GM12864 (cell line): Measurements from ENCODE around the gene LEPR.
"Not testable (repeated sequence)": the region's sequence is repeated elsewhere in the genome, so short reads cannot be mapped to it uniquely, and the experiment has no call there.

Experiments used
- DNase-seq: peaks from one replicate; pipeline ENCODE4 v3.0.0-alpha.2; 2011; ENCODE audit warnings: low read depth
- H3K4me3 ChIP-seq: 2 replicates; pipeline ENCODE4 v1.5.1; 2011; ENCODE audit warnings: mild to moderate bottlenecking, low read depth, low read length, control low read depth
- TF ChIP-seq, protein P1 (sequence below): IDR thresholded peaks from 2 replicates; pipeline ENCODE4 v1.5.1; 2011; ENCODE audit warnings: low read depth, mild to moderate bottlenecking, moderate library complexity, low read length, control low read depth, inconsistent platforms; ENCODE audit errors: missing control alignments

LEPR gene, protein sequence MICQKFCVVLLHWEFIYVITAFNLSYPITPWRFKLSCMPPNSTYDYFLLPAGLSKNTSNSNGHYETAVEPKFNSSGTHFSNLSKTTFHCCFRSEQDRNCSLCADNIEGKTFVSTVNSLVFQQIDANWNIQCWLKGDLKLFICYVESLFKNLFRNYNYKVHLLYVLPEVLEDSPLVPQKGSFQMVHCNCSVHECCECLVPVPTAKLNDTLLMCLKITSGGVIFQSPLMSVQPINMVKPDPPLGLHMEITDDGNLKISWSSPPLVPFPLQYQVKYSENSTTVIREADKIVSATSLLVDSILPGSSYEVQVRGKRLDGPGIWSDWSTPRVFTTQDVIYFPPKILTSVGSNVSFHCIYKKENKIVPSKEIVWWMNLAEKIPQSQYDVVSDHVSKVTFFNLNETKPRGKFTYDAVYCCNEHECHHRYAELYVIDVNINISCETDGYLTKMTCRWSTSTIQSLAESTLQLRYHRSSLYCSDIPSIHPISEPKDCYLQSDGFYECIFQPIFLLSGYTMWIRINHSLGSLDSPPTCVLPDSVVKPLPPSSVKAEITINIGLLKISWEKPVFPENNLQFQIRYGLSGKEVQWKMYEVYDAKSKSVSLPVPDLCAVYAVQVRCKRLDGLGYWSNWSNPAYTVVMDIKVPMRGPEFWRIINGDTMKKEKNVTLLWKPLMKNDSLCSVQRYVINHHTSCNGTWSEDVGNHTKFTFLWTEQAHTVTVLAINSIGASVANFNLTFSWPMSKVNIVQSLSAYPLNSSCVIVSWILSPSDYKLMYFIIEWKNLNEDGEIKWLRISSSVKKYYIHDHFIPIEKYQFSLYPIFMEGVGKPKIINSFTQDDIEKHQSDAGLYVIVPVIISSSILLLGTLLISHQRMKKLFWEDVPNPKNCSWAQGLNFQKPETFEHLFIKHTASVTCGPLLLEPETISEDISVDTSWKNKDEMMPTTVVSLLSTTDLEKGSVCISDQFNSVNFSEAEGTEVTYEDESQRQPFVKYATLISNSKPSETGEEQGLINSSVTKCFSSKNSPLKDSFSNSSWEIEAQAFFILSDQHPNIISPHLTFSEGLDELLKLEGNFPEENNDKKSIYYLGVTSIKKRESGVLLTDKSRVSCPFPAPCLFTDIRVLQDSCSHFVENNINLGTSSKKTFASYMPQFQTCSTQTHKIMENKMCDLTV

DNA sequence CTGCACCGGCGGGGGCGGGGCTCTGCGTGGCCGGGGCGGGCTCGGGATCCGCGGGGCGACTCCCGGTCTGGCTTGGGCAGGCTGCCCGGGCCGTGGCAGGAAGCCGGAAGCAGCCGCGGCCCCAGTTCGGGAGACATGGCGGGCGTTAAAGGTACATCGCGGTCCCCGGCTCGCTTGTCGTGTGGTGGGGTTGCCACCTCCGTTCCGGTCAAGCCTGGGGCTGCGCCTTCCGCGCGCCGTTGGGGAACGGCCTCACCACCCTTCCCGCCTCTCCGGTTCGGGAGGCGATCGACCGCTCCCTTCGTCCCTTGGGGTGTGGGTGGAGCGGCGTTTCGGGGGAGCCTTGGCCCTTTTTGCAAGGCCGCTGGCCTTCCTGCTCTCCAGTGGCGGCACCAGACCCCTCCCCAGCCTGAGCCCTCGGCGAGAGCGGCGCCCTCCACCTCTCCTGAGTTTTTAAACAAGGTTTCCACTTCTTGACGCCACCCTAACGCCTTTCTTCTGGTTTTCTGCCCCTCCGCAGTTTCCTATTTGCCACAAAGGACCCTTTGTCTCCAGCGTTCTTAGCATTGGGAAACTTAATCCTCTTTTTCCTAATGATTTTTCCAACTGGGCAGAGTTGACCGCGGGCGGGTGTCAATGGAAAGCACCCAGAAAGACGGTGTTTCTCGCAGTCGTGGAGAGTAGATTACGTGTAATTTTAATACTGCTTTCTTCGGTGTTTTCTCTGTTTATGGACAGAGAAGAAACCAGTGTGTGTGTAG is at the start of gene LEPR, which contains the start of gene LEPROT:
Gene LEPR (plus strand): TSS at position 79 of the 761 bp plus-strand sequence. CDS start 144,898 bp downstream, outside the sequence.
Gene LEPROT (plus strand): TSS at position 79 of the 761 bp plus-strand sequence. CDS start 57 bp downstream, at position 136.
- TF ChIP-seq, protein P1, sequence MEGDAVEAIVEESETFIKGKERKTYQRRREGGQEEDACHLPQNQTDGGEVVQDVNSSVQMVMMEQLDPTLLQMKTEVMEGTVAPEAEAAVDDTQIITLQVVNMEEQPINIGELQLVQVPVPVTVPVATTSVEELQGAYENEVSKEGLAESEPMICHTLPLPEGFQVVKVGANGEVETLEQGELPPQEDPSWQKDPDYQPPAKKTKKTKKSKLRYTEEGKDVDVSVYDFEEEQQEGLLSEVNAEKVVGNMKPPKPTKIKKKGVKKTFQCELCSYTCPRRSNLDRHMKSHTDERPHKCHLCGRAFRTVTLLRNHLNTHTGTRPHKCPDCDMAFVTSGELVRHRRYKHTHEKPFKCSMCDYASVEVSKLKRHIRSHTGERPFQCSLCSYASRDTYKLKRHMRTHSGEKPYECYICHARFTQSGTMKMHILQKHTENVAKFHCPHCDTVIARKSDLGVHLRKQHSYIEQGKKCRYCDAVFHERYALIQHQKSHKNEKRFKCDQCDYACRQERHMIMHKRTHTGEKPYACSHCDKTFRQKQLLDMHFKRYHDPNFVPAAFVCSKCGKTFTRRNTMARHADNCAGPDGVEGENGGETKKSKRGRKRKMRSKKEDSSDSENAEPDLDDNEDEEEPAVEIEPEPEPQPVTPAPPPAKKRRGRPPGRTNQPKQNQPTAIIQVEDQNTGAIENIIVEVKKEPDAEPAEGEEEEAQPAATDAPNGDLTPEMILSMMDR = no peak
- H3K4me3 ChIP-seq = peak within 1 kb of the TSS; percentile 99
- no peak for DNase-seq

DNA sequence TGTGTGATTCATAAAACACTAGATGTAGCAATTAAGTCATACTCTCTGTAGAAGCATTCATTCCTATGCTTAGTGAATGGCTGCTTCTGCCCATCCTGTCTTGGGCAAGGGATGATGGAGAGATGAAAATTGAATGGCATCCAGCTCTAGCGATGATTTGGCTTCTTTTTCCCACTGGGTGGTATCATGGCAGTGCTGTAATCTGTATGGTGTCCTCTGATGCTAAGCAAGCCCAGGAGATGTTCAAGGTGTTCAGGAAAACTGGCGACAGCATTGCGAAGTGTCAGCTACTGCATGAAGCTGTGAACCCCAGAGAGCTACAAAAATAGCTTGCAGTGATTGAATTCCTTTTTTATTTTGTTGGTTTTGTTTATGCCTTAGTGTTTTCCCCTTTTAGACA is 48.9 kb upstream of the LEPR start:
- no peak for DNase-seq
- TF ChIP-seq, protein P1 = no peak
- no peak overlapping the region for H3K4me3 ChIP-seq

DNA sequence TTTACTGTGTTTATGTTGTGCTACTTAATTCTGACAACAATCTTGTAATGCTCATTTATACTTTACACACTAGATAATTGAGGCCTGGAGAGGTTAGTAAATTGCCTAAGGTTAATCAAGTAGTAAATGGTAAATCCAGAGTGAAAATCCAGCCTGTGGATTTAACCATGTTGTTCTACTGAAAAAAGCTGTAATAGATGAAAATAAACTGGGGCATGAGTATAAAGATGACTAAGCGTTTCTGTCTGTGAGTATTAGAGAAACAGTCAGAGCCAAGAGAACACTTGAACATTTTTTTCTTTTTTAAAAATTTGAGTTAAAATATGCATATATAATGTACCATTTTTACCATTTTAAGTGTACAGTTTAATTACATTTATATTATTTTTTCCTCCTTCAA is 47.9 kb upstream of the LEPR start:
- no peak overlapping the region for H3K4me3 ChIP-seq
- DNase-seq = no peak
- TF ChIP-seq, protein P1 = no peak

DNA sequence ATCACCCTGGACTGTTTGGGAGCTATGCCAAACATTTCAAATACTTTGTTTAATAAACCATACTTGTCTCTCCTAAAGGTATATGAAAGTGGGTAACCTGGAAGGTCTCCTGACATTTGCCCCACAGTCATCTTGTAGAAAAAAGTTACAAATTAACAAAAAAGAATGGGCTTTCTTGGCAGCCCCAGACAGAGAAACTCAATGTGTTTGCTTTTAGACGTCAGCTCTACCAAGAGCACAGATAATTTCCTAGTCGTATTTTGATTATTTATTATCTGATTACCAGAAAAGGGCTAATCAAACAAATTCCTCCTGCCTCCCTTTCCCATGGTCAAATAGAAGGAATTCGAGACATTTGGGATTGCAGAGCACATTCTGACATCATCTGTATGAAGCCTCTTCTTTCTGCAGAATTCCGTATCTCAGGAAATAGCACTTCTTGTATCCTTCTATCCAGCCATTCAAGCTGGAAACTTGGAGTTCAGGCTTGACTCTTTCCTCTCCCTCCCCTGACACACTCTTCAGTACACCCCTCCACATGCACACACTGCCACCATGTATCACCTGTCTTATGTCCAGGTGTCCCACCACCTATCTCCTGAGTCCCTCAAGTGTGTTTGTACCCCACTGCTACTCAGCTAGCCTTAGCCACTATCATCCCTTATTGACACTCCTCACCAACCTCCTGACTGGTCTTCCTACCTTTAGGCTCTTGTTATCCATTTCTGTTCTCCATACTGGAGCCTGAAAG is 42.8 kb upstream of the LEPR start:
- H3K4me3 ChIP-seq = no peak overlapping the region
- no peak for DNase-seq
- TF ChIP-seq, protein P1 = no peak

DNA sequence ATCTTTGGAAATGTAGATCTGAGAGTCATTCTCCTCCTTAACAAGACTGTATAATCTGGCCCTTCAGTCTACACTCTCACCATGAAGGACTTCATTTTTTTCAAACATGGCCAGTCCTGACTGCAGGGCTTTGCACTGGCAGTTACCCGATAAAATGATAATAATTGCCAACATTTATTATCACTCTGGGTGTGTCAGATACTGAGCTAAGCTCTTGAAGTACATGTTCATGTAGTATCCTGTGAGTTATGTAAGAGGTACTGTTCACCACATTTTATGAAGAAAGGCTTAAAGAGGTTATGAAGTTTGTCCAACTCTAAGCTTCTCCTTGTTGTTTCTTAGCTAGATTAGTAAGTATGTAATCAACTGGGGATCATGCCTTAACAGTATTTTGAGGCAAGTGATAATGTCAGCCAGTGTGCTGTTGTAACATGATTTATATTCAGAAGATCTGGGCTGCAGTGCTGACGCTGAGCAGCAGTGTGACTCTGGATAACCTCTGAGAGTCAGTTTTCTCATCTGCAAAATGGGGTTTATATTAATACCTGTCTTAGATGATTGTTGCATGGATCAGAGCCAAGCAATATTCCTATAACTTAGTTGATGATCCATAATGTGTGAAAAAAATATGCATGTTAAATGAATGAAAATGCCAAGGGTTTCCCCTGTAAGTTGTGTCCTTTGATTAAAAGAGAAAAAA is 42.1 kb upstream of the LEPR start:
- H3K4me3 ChIP-seq = no peak overlapping the region
- TF ChIP-seq, protein P1 = no peak
- DNase-seq = no peak

DNA sequence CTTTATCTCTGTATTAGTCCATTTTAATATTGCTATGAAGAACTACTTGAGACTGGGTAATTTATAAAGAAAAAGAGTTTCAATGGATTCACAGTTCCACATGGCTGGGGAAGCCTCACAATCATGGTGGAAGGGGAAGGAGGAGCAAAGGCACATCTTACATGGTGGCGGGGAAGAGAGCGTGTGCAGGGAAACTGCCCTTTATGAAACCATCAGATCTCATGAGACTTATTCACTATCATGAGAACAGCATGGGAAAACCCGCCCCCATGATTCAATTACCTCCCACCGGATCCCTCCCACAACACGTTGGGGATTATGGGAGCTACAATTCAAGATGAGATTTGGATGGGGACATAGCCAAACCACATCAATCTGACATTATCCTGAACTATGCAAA is 36.0 kb upstream of the LEPR start:
- not testable (repeated sequence) for H3K4me3 ChIP-seq, DNase-seq
